Fibroblast of pulmonary artery (primary cell): ENCODE results near the gene ZFP69.
A peak's percentile ranks its signal among the peaks of the same experiment; 100 is the strongest.
"Not testable (repeated sequence)": the region's sequence is repeated elsewhere in the genome, so short reads cannot be mapped to it uniquely, and the experiment has no call there.

ENCODE experiments used
- DNase-seq: peaks from one replicate; pipeline ENCODE4 v3.0.0-alpha.2; 2010; ENCODE audit warnings: low read depth
- H3K4me3 ChIP-seq: replicated peaks from 2 replicates; pipeline ENCODE4 v1.5.1; 2011; ENCODE audit warnings: low read depth, mild to moderate bottlenecking, control low read depth, low read length, moderate library complexity
- CTCF ChIP-seq: IDR thresholded peaks from 2 replicates; pipeline ENCODE4 v1.5.1; 2011; ENCODE audit warnings: mild to moderate bottlenecking, control low read depth, low read length, inconsistent platforms; ENCODE audit errors: missing control alignments

Gene ZFP69

GRCh38 chr1:40469327-40469726, 7.8 kb upstream of the ZFP69 start:
- no peak for TF ChIP-seq CTCF
- DNase-seq: no peak
- H3K4me3 ChIP-seq: no peak overlapping the region

GRCh38 chr1:40475268-40475667, 1.8 kb upstream of the ZFP69 start:
- DNase-seq: no peak
- no peak overlapping the region for H3K4me3 ChIP-seq
- TF ChIP-seq CTCF: no peak

GRCh38 chr1:40477678-40478053, 576 bp downstream of the ZFP69 start:
- TF ChIP-seq CTCF: no peak
- H3K4me3 ChIP-seq: peak overlapping the region; percentile 78
- peak; percentile 19 for DNase-seq

DNA sequence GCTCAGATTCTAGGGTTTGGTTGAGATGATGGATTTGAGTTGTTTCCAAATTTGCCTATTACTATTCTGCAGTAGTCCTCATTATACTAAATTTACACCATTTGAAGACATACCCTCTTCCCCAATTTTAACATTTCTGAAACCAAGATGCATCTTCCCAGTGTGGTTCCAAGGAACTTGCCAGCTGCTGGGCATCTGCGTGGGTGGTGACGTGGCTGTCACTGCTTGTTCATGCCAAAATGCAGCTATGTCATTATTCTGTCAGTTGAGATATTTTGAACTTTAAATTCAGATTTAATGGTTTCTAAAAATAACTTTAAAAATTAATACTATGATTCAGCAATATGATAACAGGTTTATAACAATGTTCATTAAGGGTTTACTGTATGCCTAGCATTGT, 1.2 kb downstream of the ZFP69 start:
- no peak for DNase-seq
- no peak for TF ChIP-seq CTCF
- H3K4me3 ChIP-seq: peak overlapping the region; percentile 78

- H3K4me3 ChIP-seq: no peak overlapping the region
- no peak for TF ChIP-seq CTCF
- DNase-seq: no peak
Observed at GRCh38 chr1:40479156-40479555, 2.1 kb downstream of the ZFP69 start.

- no peak overlapping the region for H3K4me3 ChIP-seq
- DNase-seq: no peak
- TF ChIP-seq CTCF: no peak
Observed at GRCh38 chr1:40495315-40495903, 18.3 kb downstream of the ZFP69 start.

DNA sequence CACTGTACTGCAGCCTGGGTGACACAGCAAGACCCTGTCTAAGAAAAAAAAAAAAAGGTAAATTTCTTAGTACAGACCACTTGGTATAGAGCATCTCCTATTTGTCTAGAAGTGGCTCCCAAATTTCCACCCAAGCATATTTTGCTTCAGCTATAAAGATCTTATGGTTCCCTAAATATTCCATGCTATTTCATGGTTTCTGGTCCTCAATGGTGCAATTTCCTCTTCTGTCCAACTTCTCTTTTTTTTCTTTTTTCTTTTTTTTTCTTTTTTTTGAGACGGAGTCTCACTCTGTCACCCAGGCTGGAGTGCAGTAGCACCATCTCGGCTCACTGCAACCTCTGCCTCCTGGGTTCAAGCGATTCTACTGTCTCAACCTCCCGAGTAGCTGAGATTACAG, 25.6 kb downstream of the ZFP69 start:
- DNase-seq, H3K4me3 ChIP-seq: not testable (repeated sequence)
